Fibroblast of pulmonary artery (primary cell): ENCODE measurements around the gene SEPTIN8.
A peak's percentile ranks its signal among the peaks of the same experiment; 100 is the strongest.

Source experiments
- DNase-seq: peaks from one replicate; pipeline ENCODE4 v3.0.0-alpha.2; 2010; ENCODE audit warnings: low read depth
- H3K4me3 ChIP-seq: replicated peaks from 2 replicates; pipeline ENCODE4 v1.5.1; 2011; ENCODE audit warnings: low read depth, mild to moderate bottlenecking, control low read depth, low read length, moderate library complexity
- CTCF ChIP-seq: IDR thresholded peaks from 2 replicates; pipeline ENCODE4 v1.5.1; 2011; ENCODE audit warnings: mild to moderate bottlenecking, control low read depth, low read length, inconsistent platforms; ENCODE audit errors: missing control alignments

Gene SEPTIN8

GRCh38 chr5:132748522-132749000 is 28.5 kb downstream of the SEPTIN8 start:
- TF ChIP-seq CTCF = no peak
- no peak for DNase-seq
- H3K4me3 ChIP-seq = no peak overlapping the region

GRCh38 chr5:132747616-132748440 is 29.2 kb downstream of the SEPTIN8 start:
- no peak for TF ChIP-seq CTCF
- H3K4me3 ChIP-seq = no peak overlapping the region
- no peak for DNase-seq

GRCh38 chr5:132746954-132747615 is 30.0 kb downstream of the SEPTIN8 start, which contains the start of gene CCNI2:
Gene CCNI2 (plus strand): TSS chr5:132747426. CDS start chr5:132747496, 70 bp downstream.
- H3K4me3 ChIP-seq = peak within 1 kb of the TSS; percentile 24
- no peak for DNase-seq
- peak; percentile 32 for TF ChIP-seq CTCF

- no peak for TF ChIP-seq CTCF
- H3K4me3 ChIP-seq = no peak overlapping the region
- no peak for DNase-seq
These were observed 30.5 kb downstream of the SEPTIN8 start for GRCh38 chr5:132746592-132746953.

GRCh38 chr5:132744659-132745058 is 32.4 kb downstream of the SEPTIN8 start:
- no peak for TF ChIP-seq CTCF
- no peak overlapping the region for H3K4me3 ChIP-seq
- no peak for DNase-seq

GRCh38 chr5:132742626-132743025 is 34.4 kb downstream of the SEPTIN8 start:
- no peak overlapping the region for H3K4me3 ChIP-seq
- no peak for TF ChIP-seq CTCF
- DNase-seq = no peak

GRCh38 chr5:132742158-132742557 is 34.9 kb downstream of the SEPTIN8 start:
- H3K4me3 ChIP-seq = no peak overlapping the region
- no peak for DNase-seq
- TF ChIP-seq CTCF = no peak
